Common myeloid progenitor, CD34-positive (primary cell): Measurements from ENCODE around the gene INTS14.

ENCODE experiments used
- CTCF ChIA-PET: fragments of 350-600 bp; sonication (Branson Sonifier 250); formaldehyde crosslinking; loops from one replicate; lab custom pipeline; 2021; ENCODE audit warnings: antibody characterized with exemption; lab: Charles Lee
- POLR2A ChIA-PET: fragments of 350-600 bp; sonication (Branson Sonifier 250); formaldehyde crosslinking; loops from one replicate; lab custom pipeline; 2021; ENCODE audit warnings: antibody characterized with exemption; lab: Charles Lee
- DNase-seq, 3 donors: peaks; one replicate each; pipeline versions ENCODE4 v3.0.0 to v3.0.0-alpha.2; 2013
- H3K27ac ChIP-seq, 2 experiments: 1 replicate in 1 of 2; 2 replicates in 1 of 2; pipeline ENCODE4 v1.7.0; 2013; ENCODE audit warnings: inconsistent platforms in 2 of 2, low read length in 2 of 2, mild to moderate bottlenecking in 2 of 2, low read depth in 1 of 2, moderate library complexity in 1 of 2; ENCODE audit not compliant: severe bottlenecking in 2 of 2, insufficient read depth in 1 of 2, poor library complexity in 1 of 2
- H3K27me3 ChIP-seq, 5 experiments: replicated peaks in 2 of 5; 1 replicate in 3 of 5; 2 replicates in 2 of 5; pipeline versions ENCODE4 v1.6.1 to v1.7.0; 2013; ENCODE audit warnings: low read length in 4 of 5, mild to moderate bottlenecking in 2 of 5, moderate library complexity in 2 of 5, inconsistent platforms in 1 of 5; ENCODE audit not compliant: insufficient read depth in 5 of 5, control insufficient read depth in 4 of 5
- H3K36me3 ChIP-seq, 4 experiments: 1 replicate in 2 of 4; 2 replicates in 2 of 4; pipeline versions ENCODE4 v1.6.1 to v1.7.0; 2013; ENCODE audit warnings: low read length in 3 of 4, control low read depth in 1 of 4, mild to moderate bottlenecking in 1 of 4; ENCODE audit not compliant: control insufficient read depth in 4 of 4, insufficient read depth in 4 of 4
- H3K4me1 ChIP-seq, 4 experiments: 1 replicate in 3 of 4; 2 replicates in 1 of 4; pipeline versions ENCODE4 v1.6.1 to v1.7.1; 2013; ENCODE audit warnings: low read length in 3 of 4, mild to moderate bottlenecking in 3 of 4, control low read depth in 1 of 4, inconsistent platforms in 1 of 4, moderate library complexity in 1 of 4; ENCODE audit not compliant: control insufficient read depth in 4 of 4, insufficient read depth in 4 of 4; ENCODE audit errors: control extremely low read depth in 1 of 4
- H3K4me3 ChIP-seq, 7 experiments: 1 replicate in 4 of 7; 2 replicates in 3 of 7; pipeline versions ENCODE4 v1.5.1 to v1.7.0; 2013; ENCODE audit warnings: mild to moderate bottlenecking in 7 of 7, low read length in 6 of 7, moderate library complexity in 6 of 7, inconsistent platforms in 2 of 7, low read depth in 2 of 7, control low read depth in 1 of 7; ENCODE audit not compliant: insufficient read depth in 4 of 7, control insufficient read depth in 1 of 7; ENCODE audit errors: extremely low read depth in 1 of 7
- H3K9me3 ChIP-seq, 5 experiments: 1 replicate in 4 of 5; 2 replicates in 1 of 5; pipeline versions ENCODE4 v1.6.1 to v1.7.1; 2013; ENCODE audit warnings: low read length in 4 of 5, mild to moderate bottlenecking in 2 of 5, inconsistent platforms in 1 of 5, low read depth in 1 of 5, moderate library complexity in 1 of 5; ENCODE audit not compliant: control insufficient read depth in 4 of 5, insufficient read depth in 2 of 5; ENCODE audit errors: control extremely low read depth in 1 of 5
- WGBS: methylation state at CpG from one replicate; pipeline ENCODE4 v1.1.5; 2013; ENCODE audit not compliant: insufficient coverage; 5-methylcytosine and 5-hydroxymethylcytosine counted together

The INTS14 gene

GRCh38 chr15:65529762-65530317, 81.1 kb downstream of the INTS14 start:
- no peak for DNase-seq
- peaks cover 0 to 22% (median 13%) of the 10 kb centered on the region in 4 experiments for H3K4me1 ChIP-seq
- H3K27ac ChIP-seq = peak overlapping the region in 1 of 2 experiments; percentile 59
- ChIA-PET POLR2A (no interaction called here), CTCF (interaction anchor here (0.9 to 2.1 kb wide), 3 partner anchors 13 to 19 kb away, joined by 3 to 10 read pairs (median 4); no protein-coding TSS in a partner anchor)
- 48% methylated on average over 7 of the region's 13 CpGs for WGBS
- H3K9me3 ChIP-seq = no peaks in the 10 kb centered on the region
- no peaks in the 10 kb centered on the region for H3K27me3 ChIP-seq
- H3K36me3 ChIP-seq = peaks cover 0 to 7% (median 0%) of the 10 kb centered on the region in 4 experiments
- H3K4me3 ChIP-seq = peak overlapping the region in 6 of 7 experiments; percentile 64 to 87 (median 78)
